ENCODE results near the gene MYL4.
"Not testable (repeated sequence)": the region's sequence is repeated elsewhere in the genome, so short reads cannot be mapped to it uniquely, and the experiment has no call there.

MYL4 gene

GRCh38 chr17:47219621-47220475 is 10.7 kb downstream of the MYL4 start:
- Histone ChIP-seq H3K9me3 (ENCODE audit: control insufficient read depth, low read length) (no peaks in the 10 kb centered on the region), H3K27me3 (ENCODE audit: control insufficient read depth, insufficient read depth, low read length, poor library complexity, severe bottlenecking) (no peaks in the 10 kb centered on the region), H3K36me3 (ENCODE audit: control insufficient read depth, insufficient read depth, low read length) (no peaks in the 10 kb centered on the region), H3K27ac (ENCODE audit: insufficient read depth, low read depth, low read length, poor library complexity, severe bottlenecking) (no peak overlapping the region), H3K4me3 (ENCODE audit: insufficient read depth, low read depth, low read length) (no peak overlapping the region), H3K4me1 (ENCODE audit: control insufficient read depth, insufficient read depth, low read length) (peaks cover 4% of the 10 kb centered on the region)
- WGBS, 2 experiments = 85 to 86% methylated on average over 21 of the region's 21 CpGs

GRCh38 chr17:47220531-47220999 is 11.4 kb downstream of the MYL4 start:
- Histone ChIP-seq H3K27me3 (ENCODE audit: control insufficient read depth, insufficient read depth, low read length, poor library complexity, severe bottlenecking) (no peaks in the 10 kb centered on the region), H3K9me3 (ENCODE audit: control insufficient read depth, low read length) (no peaks in the 10 kb centered on the region), H3K36me3 (ENCODE audit: control insufficient read depth, insufficient read depth, low read length) (no peaks in the 10 kb centered on the region), H3K4me1 (ENCODE audit: control insufficient read depth, insufficient read depth, low read length) (peaks cover 4% of the 10 kb centered on the region), H3K4me3 (ENCODE audit: insufficient read depth, low read depth, low read length) (no peak overlapping the region), H3K27ac (ENCODE audit: insufficient read depth, low read depth, low read length, poor library complexity, severe bottlenecking) (no peak overlapping the region)
- WGBS, 2 experiments = 44 to 55% methylated on average over 5 to 7 of the region's 7 CpGs

- H3K36me3 ChIP-seq (ENCODE audit: control insufficient read depth, insufficient read depth, low read length) = no peaks in the 10 kb centered on the region
- H3K9me3 ChIP-seq (ENCODE audit: control insufficient read depth, low read length) = no peaks in the 10 kb centered on the region
- no peak overlapping the region for H3K27ac ChIP-seq (ENCODE audit: insufficient read depth, low read depth, low read length, poor library complexity, severe bottlenecking)
- H3K4me3 ChIP-seq (ENCODE audit: insufficient read depth, low read depth, low read length) = no peak overlapping the region
- no peaks in the 10 kb centered on the region for H3K27me3 ChIP-seq (ENCODE audit: control insufficient read depth, insufficient read depth, low read length, poor library complexity, severe bottlenecking)
- 74 to 83% methylated on average over 6 of the region's 6 CpGs for WGBS, 2 experiments
- H3K4me1 ChIP-seq (ENCODE audit: control insufficient read depth, insufficient read depth, low read length) = peaks cover 4% of the 10 kb centered on the region
Observed at GRCh38 chr17:47221154-47221553, 12.0 kb downstream of the MYL4 start.

GRCh38 chr17:47222047-47222446 is 12.9 kb downstream of the MYL4 start:
- Histone ChIP-seq H3K27ac (ENCODE audit: insufficient read depth, low read depth, low read length, poor library complexity, severe bottlenecking) (no peak overlapping the region), H3K9me3 (ENCODE audit: control insufficient read depth, low read length) (no peaks in the 10 kb centered on the region), H3K36me3 (ENCODE audit: control insufficient read depth, insufficient read depth, low read length) (no peaks in the 10 kb centered on the region), H3K27me3 (ENCODE audit: control insufficient read depth, insufficient read depth, low read length, poor library complexity, severe bottlenecking) (no peaks in the 10 kb centered on the region), H3K4me3 (ENCODE audit: insufficient read depth, low read depth, low read length) (no peak overlapping the region), H3K4me1 (ENCODE audit: control insufficient read depth, insufficient read depth, low read length) (peaks cover 4% of the 10 kb centered on the region)
- WGBS, 2 experiments = 95 to 96% methylated on average over 4 of the region's 4 CpGs

- no peaks in the 10 kb centered on the region for H3K36me3 ChIP-seq (ENCODE audit: control insufficient read depth, insufficient read depth, low read length)
- WGBS, 2 experiments = 91 to 98% methylated on average over 3 of the region's 3 CpGs
- no peak overlapping the region for H3K4me3 ChIP-seq (ENCODE audit: insufficient read depth, low read depth, low read length)
- no peaks in the 10 kb centered on the region for H3K27me3 ChIP-seq (ENCODE audit: control insufficient read depth, insufficient read depth, low read length, poor library complexity, severe bottlenecking)
- H3K9me3 ChIP-seq (ENCODE audit: control insufficient read depth, low read length) = no peaks in the 10 kb centered on the region
- H3K4me1 ChIP-seq (ENCODE audit: control insufficient read depth, insufficient read depth, low read length) = peaks cover 4% of the 10 kb centered on the region
- H3K27ac ChIP-seq (ENCODE audit: insufficient read depth, low read depth, low read length, poor library complexity, severe bottlenecking) = no peak overlapping the region
Observed at GRCh38 chr17:47223007-47223406, 13.9 kb downstream of the MYL4 start.

- 93 to 97% methylated on average over 5 of the region's 5 CpGs for WGBS, 2 experiments
- Histone ChIP-seq H3K27ac (ENCODE audit: insufficient read depth, low read depth, low read length, poor library complexity, severe bottlenecking) (no peak overlapping the region), H3K27me3 (ENCODE audit: control insufficient read depth, insufficient read depth, low read length, poor library complexity, severe bottlenecking) (no peaks in the 10 kb centered on the region), H3K36me3 (ENCODE audit: control insufficient read depth, insufficient read depth, low read length) (no peaks in the 10 kb centered on the region), H3K4me3 (ENCODE audit: insufficient read depth, low read depth, low read length) (no peak overlapping the region), H3K9me3 (ENCODE audit: control insufficient read depth, low read length) (no peaks in the 10 kb centered on the region), H3K4me1 (ENCODE audit: control insufficient read depth, insufficient read depth, low read length) (peaks cover 4% of the 10 kb centered on the region)
Observed at GRCh38 chr17:47223460-47223859, 14.3 kb downstream of the MYL4 start.

GRCh38 chr17:47224077-47224476 is 14.9 kb downstream of the MYL4 start:
- not testable (repeated sequence) for H3K4me1 ChIP-seq (ENCODE audit: control insufficient read depth, insufficient read depth, low read length); H3K9me3 ChIP-seq (ENCODE audit: control insufficient read depth, low read length); H3K36me3 ChIP-seq (ENCODE audit: control insufficient read depth, insufficient read depth, low read length); H3K27me3 ChIP-seq (ENCODE audit: control insufficient read depth, insufficient read depth, low read length, poor library complexity, severe bottlenecking); H3K27ac ChIP-seq (ENCODE audit: insufficient read depth, low read depth, low read length, poor library complexity, severe bottlenecking); H3K4me3 ChIP-seq (ENCODE audit: insufficient read depth, low read depth, low read length)
- 95% methylated on average over 2 of the region's 2 CpGs for WGBS, 2 experiments

- Histone ChIP-seq H3K27me3 (ENCODE audit: control insufficient read depth, insufficient read depth, low read length, poor library complexity, severe bottlenecking) (no peaks in the 10 kb centered on the region), H3K27ac (ENCODE audit: insufficient read depth, low read depth, low read length, poor library complexity, severe bottlenecking) (no peak overlapping the region), H3K4me3 (ENCODE audit: insufficient read depth, low read depth, low read length) (no peak overlapping the region), H3K4me1 (ENCODE audit: control insufficient read depth, insufficient read depth, low read length) (peaks cover 4% of the 10 kb centered on the region), H3K36me3 (ENCODE audit: control insufficient read depth, insufficient read depth, low read length) (no peaks in the 10 kb centered on the region), H3K9me3 (ENCODE audit: control insufficient read depth, low read length) (no peaks in the 10 kb centered on the region)
- WGBS, 2 experiments = 91 to 97% methylated on average over 1 of the region's 1 CpG
Observed at GRCh38 chr17:47224966-47225365, 15.8 kb downstream of the MYL4 start.

GRCh38 chr17:47225436-47225858 is 16.3 kb downstream of the MYL4 start:
- H3K4me3 ChIP-seq (ENCODE audit: insufficient read depth, low read depth, low read length) = no peak overlapping the region
- no peaks in the 10 kb centered on the region for H3K27me3 ChIP-seq (ENCODE audit: control insufficient read depth, insufficient read depth, low read length, poor library complexity, severe bottlenecking)
- 86 to 89% methylated on average over 3 of the region's 3 CpGs for WGBS, 2 experiments
- H3K27ac ChIP-seq (ENCODE audit: insufficient read depth, low read depth, low read length, poor library complexity, severe bottlenecking) = no peak overlapping the region
- peaks cover 2% of the 10 kb centered on the region for H3K4me1 ChIP-seq (ENCODE audit: control insufficient read depth, insufficient read depth, low read length)
- H3K36me3 ChIP-seq (ENCODE audit: control insufficient read depth, insufficient read depth, low read length) = no peaks in the 10 kb centered on the region
- H3K9me3 ChIP-seq (ENCODE audit: control insufficient read depth, low read length) = no peaks in the 10 kb centered on the region

GRCh38 chr17:47225911-47226688 is 17.0 kb downstream of the MYL4 start:
- no peaks in the 10 kb centered on the region for H3K27me3 ChIP-seq (ENCODE audit: control insufficient read depth, insufficient read depth, low read length, poor library complexity, severe bottlenecking)
- H3K4me3 ChIP-seq (ENCODE audit: insufficient read depth, low read depth, low read length) = no peak overlapping the region
- 91 to 96% methylated on average over 2 of the region's 2 CpGs for WGBS, 2 experiments
- no peak overlapping the region for H3K27ac ChIP-seq (ENCODE audit: insufficient read depth, low read depth, low read length, poor library complexity, severe bottlenecking)
- H3K36me3 ChIP-seq (ENCODE audit: control insufficient read depth, insufficient read depth, low read length) = no peaks in the 10 kb centered on the region
- no peaks in the 10 kb centered on the region for H3K4me1 ChIP-seq (ENCODE audit: control insufficient read depth, insufficient read depth, low read length)
- no peaks in the 10 kb centered on the region for H3K9me3 ChIP-seq (ENCODE audit: control insufficient read depth, low read length)

All from ectodermal cell (in vitro differentiated cells).